MCF 10A (cell line): Measurements from ENCODE around the gene GFAP. TPM values are rescaled to one million over a fixed set of nuclear protein-coding genes. Genes with fewer than 3 reads are reported as not detected.

Experiments
- BruUV-seq: library from RNA; stranded (reverse); fragments of 400-500 nt; replicated peaks from 2 replicates; lab custom pipeline; 2021; lab: Mats Ljungman, UMichigan
- CTCF ChIA-PET: fragments of 300-600 bp; sonication (Branson Sonifier 250); formaldehyde crosslinking; extraction: SDS; loops from one replicate; lab custom pipeline; 2021; ENCODE audit warnings: antibody characterized with exemption, inconsistent platforms; lab: Yijun Ruan, JAX
- POLR2A ChIA-PET: fragments of 300-600, 350-650 bp; sonication (Branson Sonifier 250); formaldehyde crosslinking; extraction: SDS; loops from one replicate; lab custom pipeline; 2020; ENCODE audit warnings: antibody characterized with exemption, inconsistent platforms; lab: Yijun Ruan, JAX
- DNase-seq: peaks from one replicate; pipeline ENCODE4 v3.0.0-alpha.2; 2018; ENCODE audit not compliant: unreplicated experiment
- H3K27ac Mint-ChIP-seq: one replicate; pipeline ENCODE4 v1.8.0; 2022; ENCODE audit warnings: mild to moderate bottlenecking, low read depth, mixed read lengths; ENCODE audit not compliant: unreplicated experiment
- H3K27me3 Mint-ChIP-seq: one replicate; pipeline ENCODE4 v1.8.0; 2022; ENCODE audit warnings: mixed read lengths; ENCODE audit not compliant: insufficient read depth, unreplicated experiment
- H3K36me3 Mint-ChIP-seq: one replicate; pipeline ENCODE4 v1.8.0; 2022; ENCODE audit warnings: mild to moderate bottlenecking, moderate library complexity, mixed read lengths; ENCODE audit not compliant: insufficient read depth, unreplicated experiment
- H3K4me1 Mint-ChIP-seq: one replicate; pipeline ENCODE4 v1.8.0; 2022; ENCODE audit warnings: mixed read lengths; ENCODE audit not compliant: insufficient read depth, unreplicated experiment
- H3K4me3 Mint-ChIP-seq: one replicate; pipeline ENCODE4 v1.8.0; 2022; ENCODE audit warnings: mild to moderate bottlenecking, moderate library complexity, mixed read lengths; ENCODE audit not compliant: unreplicated experiment
- H3K9me3 Mint-ChIP-seq: one replicate; pipeline ENCODE4 v1.8.0; 2022; ENCODE audit warnings: mixed read lengths; ENCODE audit not compliant: unreplicated experiment
- CTCF ChIP-seq: fragments of 200-600 bp; IDR thresholded peaks from one replicate; pipeline ENCODE4 v1.8.0; 2022; ENCODE audit warnings: antibody characterized with exemption, mild to moderate bottlenecking; ENCODE audit not compliant: unreplicated experiment
- intact Hi-C: fragments of 100-400 bp; cut with micrococcal nuclease; formaldehyde crosslinking; loops from 2 replicates; pipeline ENCODE4 v1.14.1; 2022
- total RNA-seq: library from RNA; stranded (reverse); gene quantifications from 2 replicates; pipeline ENCODE4 v1.2.3, GENCODE V29; 2022

Gene GFAP
- total RNA-seq, 1 experiment from 2014 or later = not detected

GRCh38 chr17:44931376-44931775 lies 16.1 kb upstream of the GFAP start:
- Mint-ChIP-seq H3K4me1 (no peaks in the 10 kb centered on the region), H3K9me3 (no peaks in the 10 kb centered on the region), H3K27ac (no peak overlapping the region), H3K4me3 (no peak overlapping the region), H3K36me3 (peaks cover 6% of the 10 kb centered on the region), H3K27me3 (no peaks in the 10 kb centered on the region)
- BruUV-seq = no TSS peak
- POLR2A ChIA-PET = interaction anchor here (1.1 kb wide), 1 partner anchor 9 kb away, joined by 4 read pairs; no protein-coding TSS in a partner anchor
- DNase-seq = no peak
- CTCF ChIA-PET = interaction anchor here (0.6 to 5.4 kb wide), 3 partner anchors 12 to 201 kb away, joined by 3 to 37 read pairs (median 3); no protein-coding TSS in a partner anchor
- intact Hi-C loops = no loop called here
- TF ChIP-seq CTCF = no peak

GRCh38 chr17:44930667-44931066 lies 15.4 kb upstream of the GFAP start:
- BruUV-seq = no TSS peak
- ChIA-PET CTCF (interaction anchor here (0.8 to 5.4 kb wide), 2 partner anchors 11 to 152 kb away, joined by 3 to 37 read pairs; no protein-coding TSS in a partner anchor), POLR2A (interaction anchor here (1.1 kb wide), 1 partner anchor 10 kb away, joined by 4 read pairs; no protein-coding TSS in a partner anchor)
- H3K27me3 Mint-ChIP-seq = no peaks in the 10 kb centered on the region
- no peak overlapping the region for H3K27ac Mint-ChIP-seq
- H3K36me3 Mint-ChIP-seq = peaks cover 6% of the 10 kb centered on the region
- H3K9me3 Mint-ChIP-seq = no peaks in the 10 kb centered on the region
- intact Hi-C loops = no loop called here
- H3K4me3 Mint-ChIP-seq = no peak overlapping the region
- H3K4me1 Mint-ChIP-seq = no peaks in the 10 kb centered on the region
- no peak for DNase-seq
- TF ChIP-seq CTCF = no peak

GRCh38 chr17:44928950-44929720 lies 13.8 kb upstream of the GFAP start:
- no peaks in the 10 kb centered on the region for H3K4me1 Mint-ChIP-seq
- DNase-seq = no peak
- no TSS peak for BruUV-seq
- H3K9me3 Mint-ChIP-seq = no peaks in the 10 kb centered on the region
- no peak for TF ChIP-seq CTCF
- H3K27ac Mint-ChIP-seq = no peak overlapping the region
- H3K27me3 Mint-ChIP-seq = no peaks in the 10 kb centered on the region
- CTCF ChIA-PET = interaction anchor here (1.3 to 5.4 kb wide), 2 partner anchors 9 to 10 kb away, joined by 6 to 37 read pairs; no protein-coding TSS in a partner anchor
- POLR2A ChIA-PET = no interaction called here
- no peak overlapping the region for H3K4me3 Mint-ChIP-seq
- intact Hi-C loops = no loop called here
- peaks cover 6% of the 10 kb centered on the region for H3K36me3 Mint-ChIP-seq

- intact Hi-C loops = no loop called here
- H3K36me3 Mint-ChIP-seq = peaks cover 6% of the 10 kb centered on the region
These were observed 12.8 kb upstream of the GFAP start for GRCh38 chr17:44928136-44928535.

More at GRCh38 chr17:44928136-44928535, 12.8 kb upstream of the GFAP start:
- no peaks in the 10 kb centered on the region for H3K9me3 Mint-ChIP-seq
- no peak overlapping the region for H3K4me3 Mint-ChIP-seq
- BruUV-seq = no TSS peak
- ChIA-PET CTCF (interaction anchor here (0.6 to 5.4 kb wide), 3 partner anchors 9 to 385 kb away, joined by 3 to 37 read pairs (median 27); no protein-coding TSS in a partner anchor), POLR2A (no interaction called here)
- H3K4me1 Mint-ChIP-seq = no peaks in the 10 kb centered on the region
- TF ChIP-seq CTCF = no peak
- H3K27ac Mint-ChIP-seq = no peak overlapping the region
- no peak for DNase-seq
- H3K27me3 Mint-ChIP-seq = no peaks in the 10 kb centered on the region
